Fibroblast of mammary gland (primary cell): ENCODE measurements around the gene ZNF429.

Source experiments
- DNase-seq: peaks from one replicate; pipeline ENCODE4 v3.0.0-alpha.2; 2010; ENCODE audit warnings: low read depth
- H3K4me3 ChIP-seq: 2 replicates; pipeline ENCODE4 v1.5.1; 2011; ENCODE audit warnings: low read depth, mild to moderate bottlenecking, low read length, moderate library complexity; ENCODE audit not compliant: control insufficient read depth
- TF ChIP-seq, protein P1 (sequence below): conservative IDR thresholded peaks from 2 replicates; pipeline ENCODE4 v1.5.1; 2011; ENCODE audit warnings: low read depth, low read length, inconsistent platforms; ENCODE audit not compliant: control insufficient read depth, insufficient read depth

The ZNF429 gene

GRCh38 chr19:21568816-21569493 is 63.6 kb downstream of the ZNF429 start:
- peak; percentile 70 for DNase-seq
- TF ChIP-seq, protein P1, sequence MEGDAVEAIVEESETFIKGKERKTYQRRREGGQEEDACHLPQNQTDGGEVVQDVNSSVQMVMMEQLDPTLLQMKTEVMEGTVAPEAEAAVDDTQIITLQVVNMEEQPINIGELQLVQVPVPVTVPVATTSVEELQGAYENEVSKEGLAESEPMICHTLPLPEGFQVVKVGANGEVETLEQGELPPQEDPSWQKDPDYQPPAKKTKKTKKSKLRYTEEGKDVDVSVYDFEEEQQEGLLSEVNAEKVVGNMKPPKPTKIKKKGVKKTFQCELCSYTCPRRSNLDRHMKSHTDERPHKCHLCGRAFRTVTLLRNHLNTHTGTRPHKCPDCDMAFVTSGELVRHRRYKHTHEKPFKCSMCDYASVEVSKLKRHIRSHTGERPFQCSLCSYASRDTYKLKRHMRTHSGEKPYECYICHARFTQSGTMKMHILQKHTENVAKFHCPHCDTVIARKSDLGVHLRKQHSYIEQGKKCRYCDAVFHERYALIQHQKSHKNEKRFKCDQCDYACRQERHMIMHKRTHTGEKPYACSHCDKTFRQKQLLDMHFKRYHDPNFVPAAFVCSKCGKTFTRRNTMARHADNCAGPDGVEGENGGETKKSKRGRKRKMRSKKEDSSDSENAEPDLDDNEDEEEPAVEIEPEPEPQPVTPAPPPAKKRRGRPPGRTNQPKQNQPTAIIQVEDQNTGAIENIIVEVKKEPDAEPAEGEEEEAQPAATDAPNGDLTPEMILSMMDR = no peak
- peak overlapping the region; percentile 22 for H3K4me3 ChIP-seq

DNA sequence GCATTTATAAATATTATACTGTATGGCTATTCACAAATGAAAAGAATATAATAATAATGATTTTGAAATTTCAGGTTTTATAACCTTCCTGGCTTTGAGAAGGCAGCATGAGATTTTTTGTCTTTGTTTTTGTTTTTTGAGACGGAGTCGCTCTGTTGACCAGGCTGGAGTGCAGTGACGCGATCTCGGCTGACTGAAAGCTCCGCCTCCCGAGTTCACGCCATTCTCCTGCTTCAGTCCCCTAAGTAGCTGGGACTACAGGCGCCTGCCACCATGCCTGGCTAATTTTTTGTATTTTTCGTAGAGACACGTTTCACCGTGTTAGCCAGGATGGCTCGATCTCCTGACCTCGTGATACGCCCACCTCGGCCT is 64.1 kb downstream of the ZNF429 start:
- DNase-seq = peak; percentile 6
- TF ChIP-seq, protein P1 = no peak
- H3K4me3 ChIP-seq = no peak overlapping the region

DNA sequence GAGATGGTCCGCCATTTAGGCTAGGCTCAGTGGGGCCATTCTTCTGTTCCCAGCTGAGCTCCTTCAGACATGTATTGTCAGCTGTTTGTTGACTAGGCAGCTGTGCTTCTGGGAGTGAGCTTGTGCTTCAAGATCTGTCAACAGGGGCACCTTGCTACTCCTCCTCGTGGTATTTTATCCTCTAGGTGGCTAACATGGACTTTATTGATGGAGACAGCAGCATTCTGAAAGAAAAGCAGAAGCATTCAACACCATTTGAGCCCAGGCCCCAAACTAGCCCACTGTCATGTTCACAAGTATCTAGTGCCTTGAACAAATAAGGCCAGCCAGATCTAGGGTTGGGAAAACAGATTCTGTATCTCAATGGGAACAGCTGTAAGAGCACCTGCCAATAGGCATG is 65.9 kb downstream of the ZNF429 start:
- DNase-seq = no peak
- H3K4me3 ChIP-seq = no peak overlapping the region
- TF ChIP-seq, protein P1 = no peak

- DNase-seq = no peak
- no peak overlapping the region for H3K4me3 ChIP-seq
- TF ChIP-seq, protein P1 = no peak
Measured at GRCh38 chr19:21574607-21575006, 69.2 kb downstream of the ZNF429 start.

DNA sequence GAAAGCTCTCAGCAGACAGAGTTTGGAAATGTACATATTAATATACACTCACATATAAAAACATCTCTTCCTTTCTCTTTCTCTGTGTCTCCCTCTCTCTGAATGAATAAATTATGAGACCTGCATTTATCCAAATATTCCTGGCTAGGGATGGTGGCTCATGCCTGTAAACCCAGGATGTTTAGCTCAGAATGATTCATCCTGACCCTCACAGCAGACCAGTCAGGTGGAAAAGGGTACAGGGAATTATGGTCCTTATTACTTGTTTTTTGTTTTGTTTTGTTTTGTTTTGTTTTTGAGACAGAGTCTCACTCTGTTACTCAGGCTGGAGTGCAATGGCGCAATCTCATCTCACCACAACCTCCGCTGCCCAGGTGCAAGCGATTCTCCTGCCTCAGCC is 71.1 kb downstream of the ZNF429 start:
- DNase-seq = no peak
- TF ChIP-seq, protein P1 = no peak
- H3K4me3 ChIP-seq = no peak overlapping the region

- no peak for DNase-seq
- TF ChIP-seq, protein P1 = no peak
- H3K4me3 ChIP-seq = no peak overlapping the region
Measured at GRCh38 chr19:21580101-21580500, 74.7 kb downstream of the ZNF429 start.

- H3K4me3 ChIP-seq = no peak overlapping the region
- TF ChIP-seq, protein P1 = no peak
- DNase-seq = no peak
Measured at GRCh38 chr19:21580818-21581217, 75.4 kb downstream of the ZNF429 start.
